IMR-90 (cell line): ENCODE measurements around the gene NFATC3.

ENCODE experiments used
- CTCF ChIP-seq: conservative IDR thresholded peaks from 2 replicates; pipeline ENCODE4 v1.5.1; 2012; ENCODE audit warnings: mild to moderate bottlenecking, low read depth, low read length, improper control_type of control experiment
- ELK1 ChIP-seq: fragments of 150-350 bp; IDR thresholded peaks from 2 replicates; pipeline ENCODE4 v1.6.1; 2016; ENCODE audit warnings: low read depth, mild to moderate bottlenecking, low read length, moderate library complexity, borderline replicate concordance
- NFE2L2 ChIP-seq: fragments of 150-350 bp; IDR thresholded peaks from 2 replicates; pipeline ENCODE4 v1.6.1; 2016; ENCODE audit warnings: low read depth, mild to moderate bottlenecking, low read length

DNA sequence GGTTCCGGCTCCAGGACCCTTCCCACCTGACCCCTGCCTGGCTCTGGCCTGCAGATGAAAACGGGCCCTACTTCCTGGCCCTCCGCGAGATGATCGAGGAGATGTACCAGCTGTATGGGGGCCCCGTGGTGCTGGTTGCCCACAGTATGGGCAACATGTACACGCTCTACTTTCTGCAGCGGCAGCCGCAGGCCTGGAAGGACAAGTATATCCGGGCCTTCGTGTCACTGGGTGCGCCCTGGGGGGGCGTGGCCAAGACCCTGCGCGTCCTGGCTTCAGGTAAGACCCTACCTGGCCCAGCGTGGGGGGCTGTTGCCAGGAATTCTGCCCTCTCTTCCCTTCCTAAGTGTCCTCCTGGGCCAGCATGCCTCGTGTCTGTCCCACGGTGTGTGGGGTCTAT, 170.5 kb downstream of the NFATC3 start:
- TF ChIP-seq CTCF, result no peak
- no peak for TF ChIP-seq NFE2L2
- no peak for TF ChIP-seq ELK1
